Panc1 (cell line): ENCODE data around the gene ACBD3. TPM values are rescaled to one million over a fixed set of nuclear protein-coding genes. Genes with fewer than 3 reads are reported as not detected.

ENCODE experiments used
- total RNA-seq: library from RNA; stranded (reverse); gene quantifications from one replicate; pipeline ENCODE4 v1.2.1, GENCODE V29; 2021; ENCODE audit not compliant: unreplicated experiment

ACBD3 gene
- total RNA-seq, 1 experiment from 2014 or later: 31.2 TPM

Other genes starting within 250 kb of the ACBD3 start
- gene LEFTY2, start 245.5 kb downstream of the ACBD3 start, total RNA-seq: not detected
- 18.3 TPM for gene SDE2, start 187.4 kb downstream of the ACBD3 start, total RNA-seq
- 404 TPM for gene H3-3A, start 124.0 kb downstream of the ACBD3 start, total RNA-seq
- gene MIXL1, start 36.9 kb upstream of the ACBD3 start, total RNA-seq: 0.69 TPM
- gene LIN9, start 122.4 kb upstream of the ACBD3 start, total RNA-seq: 11.4 TPM
- gene PARP1, start 221.4 kb upstream of the ACBD3 start, total RNA-seq: 127 TPM